ENCODE measurements around the gene SCAANT1. TPM values are rescaled to one million over a fixed set of nuclear protein-coding genes. Genes with fewer than 3 reads are reported as not detected.

Gene SCAANT1
- total RNA-seq, 4 donors from 2014 or later = not detected

- no peak for DNase-seq (ENCODE audit: low spot score in 2 of 2)
- no peak for TF ChIP-seq EP300 (IDR thresholded peaks at IDR 0.05)
- TF ChIP-seq CTCF (IDR thresholded peaks at IDR 0.05) = no peak
- no peak for TF ChIP-seq POLR2A (IDR thresholded peaks at IDR 0.05)
- Histone ChIP-seq H3K4me3 (no peak overlapping the region), H3K36me3 (no peaks in the 10 kb centered on the region), H3K27me3 (no peaks in the 10 kb centered on the region), H3K27ac (no peak overlapping the region), H3K4me1 (peaks cover 0 to 17% (median 0%) of the 10 kb centered on the region in 4 donors), H3K9me3 (no peaks in the 10 kb centered on the region)
These were observed 31.5 kb upstream of the SCAANT1 start for GRCh38 chr3:63943678-63944077.

- peaks cover 0 to 23% (median 0%) of the 10 kb centered on the region in 4 donors for H3K4me1 ChIP-seq
- no peaks in the 10 kb centered on the region for H3K36me3 ChIP-seq
- no peaks in the 10 kb centered on the region for H3K9me3 ChIP-seq
- no peak overlapping the region for H3K27ac ChIP-seq
- no peak for DNase-seq (ENCODE audit: low spot score in 2 of 2)
- H3K27me3 ChIP-seq = no peaks in the 10 kb centered on the region
- TF ChIP-seq POLR2A (IDR thresholded peaks at IDR 0.05) = no peak
- no peak for TF ChIP-seq EP300 (IDR thresholded peaks at IDR 0.05)
- no peak for TF ChIP-seq CTCF (IDR thresholded peaks at IDR 0.05)
- H3K4me3 ChIP-seq = no peak overlapping the region
These were observed 30.3 kb upstream of the SCAANT1 start for GRCh38 chr3:63942528-63942927.

- DNase-seq (ENCODE audit: low spot score in 2 of 2) = no peak
- Histone ChIP-seq H3K36me3 (no peaks in the 10 kb centered on the region), H3K4me3 (no peak overlapping the region), H3K9me3 (no peaks in the 10 kb centered on the region), H3K4me1 (peaks cover 0 to 28% (median 0%) of the 10 kb centered on the region in 4 donors), H3K27me3 (no peaks in the 10 kb centered on the region), H3K27ac (no peak overlapping the region)
- WGBS, 2 donors = 83 to 88% methylated on average over 4 of the region's 4 CpGs
- TF ChIP-seq CTCF (IDR thresholded peaks at IDR 0.05) = no peak
- TF ChIP-seq EP300 (IDR thresholded peaks at IDR 0.05) = no peak
These were observed 28.2 kb upstream of the SCAANT1 start for GRCh38 chr3:63940389-63940757.

GRCh38 chr3:63937661-63938651, 25.8 kb upstream of the SCAANT1 start:
- WGBS, 2 donors = 81 to 82% methylated on average over 6 of the region's 6 CpGs
- H3K36me3 ChIP-seq = no peaks in the 10 kb centered on the region
- H3K4me1 ChIP-seq = peaks cover 0 to 47% (median 10%) of the 10 kb centered on the region in 4 donors
- no peaks in the 10 kb centered on the region for H3K27me3 ChIP-seq
- no peak for TF ChIP-seq POLR2A (IDR thresholded peaks at IDR 0.05)
- no peak overlapping the region for H3K4me3 ChIP-seq
- no peaks in the 10 kb centered on the region for H3K9me3 ChIP-seq
- DNase-seq (ENCODE audit: low spot score in 2 of 2) = no peak
- H3K27ac ChIP-seq = no peak overlapping the region

GRCh38 chr3:63936925-63937324, 24.7 kb upstream of the SCAANT1 start:
- H3K27me3 ChIP-seq = no peaks in the 10 kb centered on the region
- no peak for TF ChIP-seq POLR2A (IDR thresholded peaks at IDR 0.05)
- TF ChIP-seq CTCF (IDR thresholded peaks at IDR 0.05) = no peak
- no peak for TF ChIP-seq EP300 (IDR thresholded peaks at IDR 0.05)
- DNase-seq (ENCODE audit: low spot score in 2 of 2) = no peak
- H3K9me3 ChIP-seq = no peaks in the 10 kb centered on the region
- no peaks in the 10 kb centered on the region for H3K36me3 ChIP-seq
- no peak overlapping the region for H3K4me3 ChIP-seq
- 76 to 84% methylated on average over 4 of the region's 4 CpGs for WGBS, 2 donors
- H3K27ac ChIP-seq = no peak overlapping the region
- H3K4me1 ChIP-seq = peaks cover 0 to 57% (median 18%) of the 10 kb centered on the region in 4 donors
